Measurements from ENCODE around the gene LAMTOR4.
A peak's percentile ranks its signal among the peaks of the same experiment; 100 is the strongest.

LAMTOR4 gene

GRCh38 chr7:100148559-100149328 lies at the start of gene LAMTOR4:
Gene LAMTOR4 (plus strand): TSS chr7:100148918. CDS start chr7:100148973, 55 bp downstream.
- DNase-seq (ENCODE audit: low read depth, low spot score), result peak; percentile 94
- TF ChIP-seq, protein P1, sequence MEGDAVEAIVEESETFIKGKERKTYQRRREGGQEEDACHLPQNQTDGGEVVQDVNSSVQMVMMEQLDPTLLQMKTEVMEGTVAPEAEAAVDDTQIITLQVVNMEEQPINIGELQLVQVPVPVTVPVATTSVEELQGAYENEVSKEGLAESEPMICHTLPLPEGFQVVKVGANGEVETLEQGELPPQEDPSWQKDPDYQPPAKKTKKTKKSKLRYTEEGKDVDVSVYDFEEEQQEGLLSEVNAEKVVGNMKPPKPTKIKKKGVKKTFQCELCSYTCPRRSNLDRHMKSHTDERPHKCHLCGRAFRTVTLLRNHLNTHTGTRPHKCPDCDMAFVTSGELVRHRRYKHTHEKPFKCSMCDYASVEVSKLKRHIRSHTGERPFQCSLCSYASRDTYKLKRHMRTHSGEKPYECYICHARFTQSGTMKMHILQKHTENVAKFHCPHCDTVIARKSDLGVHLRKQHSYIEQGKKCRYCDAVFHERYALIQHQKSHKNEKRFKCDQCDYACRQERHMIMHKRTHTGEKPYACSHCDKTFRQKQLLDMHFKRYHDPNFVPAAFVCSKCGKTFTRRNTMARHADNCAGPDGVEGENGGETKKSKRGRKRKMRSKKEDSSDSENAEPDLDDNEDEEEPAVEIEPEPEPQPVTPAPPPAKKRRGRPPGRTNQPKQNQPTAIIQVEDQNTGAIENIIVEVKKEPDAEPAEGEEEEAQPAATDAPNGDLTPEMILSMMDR (IDR thresholded peaks at IDR 0.05; ENCODE audit: insufficient read depth, low read length, missing control alignments), result no peak
- ChIA-PET POLR2A (interaction anchor here (0.6 to 1.1 kb wide), 7 partner anchors 9 to 54 kb away, joined by 3 to 9 read pairs (median 3); partner anchors contain the start of genes GPC2, MBLAC1, STAG3 and TRAPPC14), CTCF (interaction anchor here (0.9 to 13.2 kb wide), 2 partner anchors 18 to 106 kb away, joined by 3 to 167 read pairs; no protein-coding TSS in a partner anchor)
- H3K4me3 ChIP-seq (ENCODE audit: low read depth, low read length), result peak within 1 kb of the TSS; percentile 100

- TF ChIP-seq, protein P1 (IDR thresholded peaks at IDR 0.05; ENCODE audit: insufficient read depth, low read length, missing control alignments), result no peak
- no peak for DNase-seq (ENCODE audit: low read depth, low spot score)
- peak overlapping the region; percentile 83 for H3K4me3 ChIP-seq (ENCODE audit: low read depth, low read length)
- ChIA-PET CTCF (interaction anchor here (0.6 to 2.1 kb wide), 3 partner anchors 9 to 106 kb away, joined by 3 to 10 read pairs (median 7); no protein-coding TSS in a partner anchor), POLR2A (no interaction called here)
These were observed 49.3 kb upstream of the LAMTOR4 start for GRCh38 chr7:100099452-100099851.

DNA sequence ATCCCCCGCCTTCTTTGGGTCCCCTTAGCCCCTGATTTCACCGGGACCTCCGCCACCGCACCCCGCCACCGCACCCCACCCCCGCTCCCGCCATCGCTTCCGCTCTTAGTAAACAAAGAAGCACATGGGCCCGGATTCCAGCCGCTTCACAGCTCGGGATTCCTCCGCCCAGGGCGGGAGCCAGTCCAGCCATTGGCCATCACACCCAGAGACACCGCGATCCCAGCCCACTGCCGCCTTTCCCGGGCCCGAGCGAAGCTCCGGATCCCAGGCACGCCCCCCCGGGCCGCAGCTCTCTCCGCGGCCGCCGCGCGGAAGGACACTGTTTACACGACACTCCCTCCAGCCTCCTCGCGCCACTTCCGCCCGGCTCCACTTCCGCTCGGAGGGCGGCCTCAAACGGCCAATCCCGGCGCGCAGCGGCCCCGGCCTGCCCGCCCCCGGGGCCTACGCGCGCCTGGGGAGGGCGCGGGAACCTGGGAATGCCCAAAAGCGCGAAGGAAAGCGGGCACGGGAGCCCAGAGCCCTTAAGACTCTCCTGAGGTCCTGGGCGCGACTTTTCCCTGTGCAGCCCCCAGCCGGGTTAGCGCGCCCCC lies 48.2 kb upstream of the LAMTOR4 start:
- CTCF ChIA-PET, result interaction anchor here (0.8 to 2.1 kb wide), 7 partner anchors 10 to 108 kb away, joined by 3 to 10 read pairs (median 4); no protein-coding TSS in a partner anchor

DNA sequence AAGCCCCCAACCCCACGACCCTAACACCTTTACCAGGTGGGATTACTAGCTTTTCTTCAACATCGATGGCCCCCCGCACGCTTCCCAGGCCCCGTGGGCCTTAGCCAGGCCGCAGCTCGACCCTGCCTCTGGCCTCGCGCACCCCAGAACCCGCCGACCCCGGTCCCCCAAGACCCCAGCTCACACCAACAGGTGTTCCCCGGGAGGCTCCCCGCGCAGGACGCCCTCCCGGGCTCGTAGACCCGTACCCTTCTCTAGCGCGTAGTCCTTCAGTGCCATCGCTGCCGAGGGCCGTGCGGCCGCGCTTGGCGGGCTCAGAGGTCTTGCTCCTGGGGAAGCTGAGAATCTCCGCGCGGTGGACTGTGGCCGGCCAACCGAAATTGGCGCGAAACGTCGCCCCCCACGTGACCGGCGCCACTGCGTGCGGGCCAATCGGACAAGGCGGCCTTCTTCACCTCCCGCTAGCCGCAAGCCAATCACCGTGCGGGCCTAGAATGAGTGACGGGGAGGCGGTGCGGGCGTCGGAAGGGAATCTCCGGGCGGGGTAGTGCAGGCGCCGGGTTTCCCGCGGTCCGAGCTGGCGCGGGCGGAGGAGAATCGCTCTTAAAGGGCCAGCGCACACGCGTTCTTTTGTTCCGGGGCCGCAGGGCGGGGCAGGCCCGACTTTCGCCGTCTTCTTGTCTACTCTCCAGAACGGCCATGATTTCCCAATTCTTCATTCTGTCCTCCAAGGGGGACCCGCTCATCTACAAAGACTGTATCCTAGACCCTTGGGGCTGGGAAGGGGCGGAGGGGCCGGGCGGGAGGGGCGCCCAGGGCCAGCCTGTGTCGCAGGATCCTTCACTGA lies 47.5 kb upstream of the LAMTOR4 start, which contains the start of the genes AP4M1 and MCM7:
Gene AP4M1 (plus strand): TSS at position 628 of the 847 bp plus-strand sequence. CDS start 72 bp downstream, at position 700.
Gene MCM7 (minus strand): TSS at position 382 of the 847 bp plus-strand sequence. CDS start 103 bp downstream, at position 279.
- DNase-seq (ENCODE audit: low read depth, low spot score), result peak; percentile 87
- peak within 1 kb of the TSS; percentile 83 for H3K4me3 ChIP-seq (ENCODE audit: low read depth, low read length)
- ChIA-PET POLR2A (interaction anchor here (0.6 to 2.2 kb wide), 10 partner anchors 9 to 66 kb away, joined by 3 to 14 read pairs (median 5); partner anchors contain the start of genes COPS6 and MBLAC1), CTCF (interaction anchor here (0.8 to 1.6 kb wide), 10 partner anchors 13 to 109 kb away, joined by 3 to 7 read pairs (median 4); no protein-coding TSS in a partner anchor)
- TF ChIP-seq, protein P1 (IDR thresholded peaks at IDR 0.05; ENCODE audit: insufficient read depth, low read length, missing control alignments), result no peak

More for the DNA sequence above, 48.2 kb upstream of the LAMTOR4 start:
- peak; percentile 96 for DNase-seq (ENCODE audit: low read depth, low spot score)
- TF ChIP-seq, protein P1 (IDR thresholded peaks at IDR 0.05; ENCODE audit: insufficient read depth, low read length, missing control alignments), result no peak
- POLR2A ChIA-PET, result interaction anchor here (0.7 to 2.2 kb wide), 7 partner anchors 8 to 65 kb away, joined by 3 to 14 read pairs (median 6); partner anchors contain the start of genes COPS6 and ZSCAN21
- peak overlapping the region; percentile 83 for H3K4me3 ChIP-seq (ENCODE audit: low read depth, low read length)

DNA sequence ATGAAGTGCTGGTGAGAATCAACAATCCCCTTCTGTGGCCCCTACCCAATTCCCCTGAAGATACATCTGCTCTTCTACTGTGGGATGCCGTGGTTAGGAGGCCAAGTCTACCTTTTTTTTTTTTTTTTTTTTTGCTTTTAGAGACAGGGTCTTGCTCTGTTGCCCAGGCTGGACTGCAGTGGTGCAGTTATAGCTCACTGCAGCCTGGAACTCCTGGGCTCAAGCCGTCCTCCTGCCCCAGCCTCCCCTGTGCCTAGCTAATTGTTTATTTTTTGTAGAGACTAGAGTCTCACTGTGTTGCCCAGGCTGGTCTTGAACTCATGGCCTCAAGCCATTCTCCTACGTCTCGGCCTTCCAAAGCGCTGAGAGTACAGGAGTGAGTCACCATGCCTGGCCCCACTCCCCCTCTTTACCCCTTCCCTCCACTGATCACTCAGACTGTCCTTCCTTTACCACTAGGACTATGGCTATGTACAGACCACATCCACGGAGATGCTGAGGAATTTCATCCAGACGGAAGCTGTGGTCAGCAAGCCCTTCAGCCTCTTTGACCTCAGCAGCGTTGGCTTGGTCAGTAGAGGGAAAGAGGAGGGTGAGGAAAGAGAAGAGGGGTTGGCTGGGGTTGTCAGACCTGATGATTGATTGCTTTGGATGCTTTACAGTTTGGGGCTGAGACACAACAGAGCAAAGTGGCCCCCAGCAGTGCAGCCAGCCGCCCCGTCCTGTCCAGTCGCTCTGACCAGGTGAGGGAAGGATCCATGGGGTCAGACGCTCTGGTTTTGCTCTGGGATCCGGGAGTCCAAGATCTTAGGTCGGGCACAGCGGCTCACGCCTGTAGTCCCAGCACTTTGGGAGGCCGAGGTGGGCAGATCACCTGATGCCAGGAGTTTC lies 45.5 kb upstream of the LAMTOR4 start:
- CTCF ChIA-PET, result interaction anchor here (0.7 to 1.6 kb wide), 2 partner anchors 109 to 111 kb away, joined by 3 to 4 read pairs; no protein-coding TSS in a partner anchor
- DNase-seq (ENCODE audit: low read depth, low spot score), result no peak
- POLR2A ChIA-PET, result interaction anchor here (1.8 kb wide), 1 partner anchor 22 kb away, joined by 5 read pairs; no protein-coding TSS in a partner anchor
- H3K4me3 ChIP-seq (ENCODE audit: low read depth, low read length), result no peak overlapping the region; the same call in 1 of the 2 replicates
- TF ChIP-seq, protein P1 (IDR thresholded peaks at IDR 0.05; ENCODE audit: insufficient read depth, low read length, missing control alignments), result no peak

Data from AG04449 (cell line).